GM10266 (cell line): Measurements from ENCODE around the gene NGFR.

Experiments used
- DNase-seq: peaks from one replicate; pipeline ENCODE4 v3.0.0; 2012; ENCODE audit errors: extremely low spot score
- TF ChIP-seq, protein P1 (sequence below): IDR thresholded peaks from 2 replicates; pipeline ENCODE4 v1.5.1; 2012; ENCODE audit warnings: mild to moderate bottlenecking, low read depth; ENCODE audit not compliant: control insufficient read depth, insufficient read depth; ENCODE audit errors: missing control alignments

Gene NGFR

DNA sequence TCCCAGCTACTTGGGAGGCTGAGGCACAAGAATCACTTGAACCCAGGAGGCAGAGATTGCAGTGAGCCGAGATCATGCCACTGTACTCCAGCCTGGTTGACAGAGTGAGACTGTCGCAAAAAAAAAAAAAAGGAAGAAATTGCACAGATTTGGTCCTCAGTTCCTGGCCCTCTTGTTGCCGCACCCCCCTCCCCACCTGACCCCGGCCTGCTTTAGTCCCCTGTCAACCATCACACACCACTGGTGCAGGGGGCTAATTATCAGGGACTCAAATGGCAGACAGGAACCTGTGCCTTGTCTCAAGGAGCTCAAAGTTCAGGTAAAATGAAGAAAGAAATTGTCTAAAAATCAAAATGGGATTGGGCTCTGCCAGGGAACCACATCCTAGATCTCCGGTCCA, 28.1 kb downstream of the NGFR start:
- TF ChIP-seq, protein P1, sequence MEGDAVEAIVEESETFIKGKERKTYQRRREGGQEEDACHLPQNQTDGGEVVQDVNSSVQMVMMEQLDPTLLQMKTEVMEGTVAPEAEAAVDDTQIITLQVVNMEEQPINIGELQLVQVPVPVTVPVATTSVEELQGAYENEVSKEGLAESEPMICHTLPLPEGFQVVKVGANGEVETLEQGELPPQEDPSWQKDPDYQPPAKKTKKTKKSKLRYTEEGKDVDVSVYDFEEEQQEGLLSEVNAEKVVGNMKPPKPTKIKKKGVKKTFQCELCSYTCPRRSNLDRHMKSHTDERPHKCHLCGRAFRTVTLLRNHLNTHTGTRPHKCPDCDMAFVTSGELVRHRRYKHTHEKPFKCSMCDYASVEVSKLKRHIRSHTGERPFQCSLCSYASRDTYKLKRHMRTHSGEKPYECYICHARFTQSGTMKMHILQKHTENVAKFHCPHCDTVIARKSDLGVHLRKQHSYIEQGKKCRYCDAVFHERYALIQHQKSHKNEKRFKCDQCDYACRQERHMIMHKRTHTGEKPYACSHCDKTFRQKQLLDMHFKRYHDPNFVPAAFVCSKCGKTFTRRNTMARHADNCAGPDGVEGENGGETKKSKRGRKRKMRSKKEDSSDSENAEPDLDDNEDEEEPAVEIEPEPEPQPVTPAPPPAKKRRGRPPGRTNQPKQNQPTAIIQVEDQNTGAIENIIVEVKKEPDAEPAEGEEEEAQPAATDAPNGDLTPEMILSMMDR = no peak
- no peak for DNase-seq

DNA sequence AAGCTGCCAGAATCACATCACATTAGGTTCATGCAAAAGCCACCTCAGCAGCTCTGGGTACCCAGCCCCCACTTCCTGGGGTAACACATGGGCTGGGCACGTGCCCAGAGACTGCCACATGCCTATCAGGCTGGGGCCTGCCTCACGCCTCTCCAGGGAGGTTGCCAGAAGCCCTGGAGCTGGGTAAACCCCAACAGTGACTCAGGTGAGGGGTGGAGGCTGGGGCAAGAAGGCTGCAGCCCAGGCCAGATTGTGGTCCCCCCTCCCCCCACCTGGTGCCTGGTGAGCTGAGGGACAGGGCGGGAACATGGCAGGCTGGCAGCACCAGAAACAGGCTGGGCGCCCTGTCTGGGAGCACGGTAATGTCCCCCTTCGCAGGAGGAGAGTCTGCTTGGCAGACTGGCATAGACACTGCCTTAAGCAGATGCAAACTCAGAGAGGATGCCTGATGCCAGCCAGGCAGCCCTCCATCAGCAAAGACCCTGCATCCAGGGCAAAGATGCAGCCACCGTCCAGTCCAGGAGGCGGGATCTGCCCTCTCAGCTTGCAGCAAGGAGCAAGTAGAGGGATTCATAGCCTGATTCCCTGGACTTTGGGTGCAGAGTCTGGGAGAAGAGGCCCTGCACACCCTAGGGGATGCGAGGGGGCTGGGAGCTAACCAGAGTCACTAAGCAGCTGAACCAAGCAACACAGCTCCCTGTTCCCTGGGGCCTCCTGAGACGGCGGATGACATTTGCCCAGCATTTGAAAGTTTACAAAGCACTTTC, 28.8 kb downstream of the NGFR start:
- no peak for DNase-seq
- TF ChIP-seq, protein P1 = no peak

DNA sequence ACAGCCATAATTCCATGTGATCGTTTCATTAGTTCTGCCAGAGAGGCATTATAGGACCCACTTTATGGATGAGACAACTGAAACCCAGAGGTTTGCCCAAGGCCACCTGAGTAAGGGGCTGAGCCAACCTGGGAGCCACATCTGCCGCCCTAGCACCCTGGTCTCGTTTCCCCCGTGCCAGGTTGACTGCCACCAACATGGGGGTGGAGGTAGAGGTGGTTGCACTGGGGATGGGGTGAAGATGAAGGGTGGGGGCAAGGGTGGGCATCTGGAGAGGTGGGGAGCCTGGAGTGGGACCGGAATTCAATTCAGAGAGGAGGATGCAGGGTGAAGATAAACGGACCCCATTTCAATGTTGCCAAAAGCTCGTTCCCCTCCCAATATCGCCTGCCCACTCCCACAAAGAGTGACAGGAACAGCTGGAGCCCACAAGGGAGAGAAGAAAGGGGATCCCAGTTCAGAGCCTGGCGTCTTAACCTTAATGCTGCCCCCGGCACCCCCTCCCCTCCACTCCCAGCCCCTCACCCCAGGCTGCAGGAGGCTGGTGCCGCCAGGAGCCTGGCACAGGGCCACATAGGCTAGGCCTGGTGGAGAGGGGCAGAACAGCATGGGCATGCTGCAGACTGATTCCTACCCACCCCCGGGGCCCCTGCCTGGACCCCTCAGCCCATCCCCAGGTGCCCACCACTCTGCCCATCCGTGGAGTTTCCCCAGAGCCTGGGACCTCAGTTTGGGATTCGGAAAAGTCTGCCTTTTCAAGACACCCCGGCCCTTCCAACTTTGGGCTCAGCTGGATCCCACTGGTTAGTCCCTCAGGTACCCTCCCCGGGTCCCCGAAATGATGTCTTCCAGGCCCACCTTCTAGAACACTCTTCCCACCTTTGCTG, 29.6 kb downstream of the NGFR start:
- DNase-seq = no peak
- TF ChIP-seq, protein P1 = no peak

DNA sequence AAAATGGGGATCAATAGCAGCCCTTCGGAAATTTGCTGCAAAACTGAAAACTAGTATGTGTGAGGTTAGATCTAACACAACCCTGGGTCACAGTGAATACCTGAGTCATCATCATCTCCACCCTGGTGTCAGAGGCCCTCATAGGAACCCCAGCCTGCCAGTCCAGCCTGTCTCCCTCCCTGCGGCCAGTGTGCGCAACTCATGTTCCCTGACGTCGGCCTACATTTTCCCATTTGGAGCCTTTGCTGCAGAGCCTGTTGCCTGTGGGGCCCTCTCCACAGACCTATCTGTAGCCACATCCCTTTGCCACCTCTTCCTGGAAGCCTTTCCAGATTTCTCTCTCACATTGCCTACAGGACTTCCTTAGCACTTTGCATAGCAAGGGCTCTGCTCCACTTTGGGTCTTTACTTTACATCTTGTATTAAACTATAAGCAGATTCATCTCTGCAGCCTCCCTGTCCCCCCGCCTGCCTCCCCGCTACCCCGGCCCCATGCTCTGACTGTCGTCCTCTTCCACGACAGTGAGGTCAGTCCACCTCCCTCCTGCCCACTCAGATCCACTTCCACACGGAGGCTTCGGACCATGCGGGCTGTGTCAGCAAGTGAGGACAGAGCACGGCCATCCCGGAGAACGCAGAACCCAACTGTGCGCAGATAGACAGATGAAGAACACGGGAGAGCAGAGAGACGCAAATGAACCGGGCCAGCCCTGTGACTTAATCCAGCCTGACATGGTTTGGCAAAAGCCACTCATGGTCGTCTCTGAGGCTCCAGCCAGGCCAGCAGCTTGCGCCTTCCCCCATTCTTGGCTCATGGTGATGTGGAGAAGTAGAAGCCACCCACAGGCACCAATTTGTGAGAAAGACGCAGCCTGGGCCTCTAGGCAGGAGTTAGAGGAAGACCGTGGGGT, 31.0 kb downstream of the NGFR start:
- TF ChIP-seq, protein P1 = no peak
- DNase-seq = no peak

DNA sequence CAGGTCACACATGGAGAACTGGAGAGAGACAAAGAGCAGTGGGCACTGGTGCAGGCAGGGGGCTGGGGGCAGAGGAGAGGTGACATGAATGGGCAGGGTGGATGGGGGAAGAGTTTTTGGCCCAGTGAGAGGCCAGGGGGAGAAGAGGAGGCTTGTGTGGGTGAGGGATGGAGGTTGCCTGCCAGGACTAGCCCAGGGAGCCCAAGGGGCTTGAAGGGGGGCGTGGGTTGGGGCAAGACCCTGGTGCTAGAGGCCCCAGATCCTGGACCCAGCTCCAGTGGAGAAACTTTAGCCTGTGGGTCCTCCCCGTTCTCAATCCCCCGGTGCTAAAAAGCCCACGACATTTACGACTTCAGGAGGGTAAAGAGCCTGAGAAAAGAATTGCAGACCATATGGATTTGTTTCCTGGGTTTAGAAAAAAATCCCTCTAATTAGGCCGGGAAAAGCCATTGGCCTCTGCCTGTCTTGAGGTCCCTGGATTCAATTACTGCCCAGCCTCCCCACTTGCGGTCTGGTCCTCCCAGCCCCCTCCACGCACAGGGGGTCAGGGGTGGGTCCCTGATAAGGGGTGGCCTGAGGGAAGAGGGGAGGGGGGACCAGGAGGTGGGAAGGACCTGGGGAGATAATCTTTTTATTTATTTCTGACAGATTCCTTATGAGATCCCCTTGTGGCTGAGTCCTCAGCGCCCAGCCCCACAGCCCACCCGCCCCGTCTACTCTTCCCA, 33.0 kb downstream of the NGFR start:
- no peak for DNase-seq
- TF ChIP-seq, protein P1 = no peak

DNA sequence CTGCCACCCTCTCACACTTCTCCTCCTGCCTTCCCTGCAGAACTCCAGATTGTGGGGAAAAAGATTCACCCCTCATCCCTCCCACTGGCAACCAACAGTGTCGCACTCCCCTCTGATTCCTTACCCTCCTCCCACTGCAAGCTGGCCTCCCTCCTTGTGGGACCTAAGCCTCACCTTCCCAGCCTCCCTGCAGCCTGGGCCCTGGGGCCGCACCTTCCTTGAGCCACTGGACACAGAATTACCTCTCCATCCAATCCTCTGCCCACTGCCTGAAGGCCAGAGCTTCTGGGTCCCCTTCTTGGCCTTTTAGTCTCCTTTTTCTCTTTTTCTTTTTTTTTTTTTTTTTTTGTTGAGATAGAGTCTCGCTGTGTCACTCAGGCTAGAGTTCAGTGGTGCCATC, 33.9 kb downstream of the NGFR start:
- no peak for DNase-seq
- TF ChIP-seq, protein P1 = no peak
